GM10847 (cell line): ENCODE results near the gene GABRG3.

Experiments used
- POLR2A ChIP-seq: IDR thresholded peaks from 2 replicates; pipeline ENCODE4 v1.6.1; 2011; ENCODE audit not compliant: insufficient read length; ENCODE audit errors: extremely low read depth

Gene GABRG3

GRCh38 chr15:27045796-27046195 is 74.8 kb downstream of the GABRG3 start:
- no peak for TF ChIP-seq POLR2A

- no peak for TF ChIP-seq POLR2A
These were observed 75.9 kb downstream of the GABRG3 start for GRCh38 chr15:27046880-27047279.

GRCh38 chr15:27050163-27050562 is 79.2 kb downstream of the GABRG3 start:
- TF ChIP-seq POLR2A = no peak

GRCh38 chr15:27054426-27054825 is 83.4 kb downstream of the GABRG3 start:
- TF ChIP-seq POLR2A = no peak

- TF ChIP-seq POLR2A = no peak
These were observed 87.1 kb downstream of the GABRG3 start for GRCh38 chr15:27057904-27058645.

- TF ChIP-seq POLR2A = no peak
These were observed 88.0 kb downstream of the GABRG3 start for GRCh38 chr15:27058939-27059338.

GRCh38 chr15:27059610-27060202 is 88.7 kb downstream of the GABRG3 start:
- no peak for TF ChIP-seq POLR2A

GRCh38 chr15:27061739-27062138 is 90.8 kb downstream of the GABRG3 start:
- no peak for TF ChIP-seq POLR2A

GRCh38 chr15:27062951-27063350 is 92.0 kb downstream of the GABRG3 start:
- TF ChIP-seq POLR2A = no peak

GRCh38 chr15:27064080-27064479 is 93.1 kb downstream of the GABRG3 start:
- no peak for TF ChIP-seq POLR2A

GRCh38 chr15:27065151-27065550 is 94.2 kb downstream of the GABRG3 start:
- no peak for TF ChIP-seq POLR2A

- no peak for TF ChIP-seq POLR2A
These were observed 94.8 kb downstream of the GABRG3 start for GRCh38 chr15:27065785-27066184.

- no peak for TF ChIP-seq POLR2A
These were observed 95.5 kb downstream of the GABRG3 start for GRCh38 chr15:27066446-27066845.

- TF ChIP-seq POLR2A = no peak
These were observed 96.2 kb downstream of the GABRG3 start for GRCh38 chr15:27067175-27067574.

GRCh38 chr15:27070841-27071240 is 99.9 kb downstream of the GABRG3 start:
- TF ChIP-seq POLR2A = no peak

- no peak for TF ChIP-seq POLR2A
These were observed 103.2 kb downstream of the GABRG3 start for GRCh38 chr15:27074179-27074578.

- TF ChIP-seq POLR2A = no peak
These were observed 106.8 kb downstream of the GABRG3 start for GRCh38 chr15:27077790-27078189.
